ENCODE data around the gene CLEC20A.

Gene CLEC20A

DNA sequence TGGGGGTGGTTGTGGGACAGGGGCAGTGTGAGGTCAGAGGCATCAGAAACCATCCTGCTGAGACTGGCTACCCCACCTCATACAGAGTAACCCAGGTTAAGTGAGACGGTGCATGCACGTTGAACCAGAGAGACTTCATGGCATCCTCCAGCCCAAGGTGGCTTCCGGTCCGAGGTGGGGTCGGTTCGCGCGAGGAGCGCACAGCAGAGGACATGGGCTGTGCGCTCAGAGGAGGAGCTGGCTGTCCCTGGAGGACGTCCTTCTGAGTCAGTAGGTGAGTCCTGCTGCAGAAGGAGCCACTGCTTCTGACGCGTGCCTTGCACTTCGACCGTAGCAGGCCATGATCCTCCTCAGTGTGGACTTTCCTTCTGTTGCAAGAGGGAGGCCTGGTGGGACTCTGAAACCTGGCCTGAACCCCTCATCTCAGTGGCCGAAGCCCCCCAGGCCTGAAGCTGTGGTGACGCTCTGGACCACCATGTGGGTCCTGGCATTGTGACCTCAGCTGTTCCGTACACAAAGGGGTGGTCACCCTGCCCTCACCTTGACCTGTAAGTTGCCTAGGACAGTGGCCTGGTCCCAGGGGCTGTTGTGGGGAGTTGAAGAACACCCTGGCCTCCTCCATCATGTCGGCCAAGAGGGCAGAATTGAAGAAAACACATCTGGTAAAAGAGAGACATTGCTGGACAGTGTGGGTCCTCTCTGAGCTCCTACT lies 16.0 kb upstream of the CLEC20A start, which contains the start of gene TEX35:
Gene TEX35, plus strand, starts transcription at position 544 of the 712 bp plus-strand sequence. Its CDS starts 80 bp downstream, at position 624.
- TF ChIP-seq, protein P1, sequence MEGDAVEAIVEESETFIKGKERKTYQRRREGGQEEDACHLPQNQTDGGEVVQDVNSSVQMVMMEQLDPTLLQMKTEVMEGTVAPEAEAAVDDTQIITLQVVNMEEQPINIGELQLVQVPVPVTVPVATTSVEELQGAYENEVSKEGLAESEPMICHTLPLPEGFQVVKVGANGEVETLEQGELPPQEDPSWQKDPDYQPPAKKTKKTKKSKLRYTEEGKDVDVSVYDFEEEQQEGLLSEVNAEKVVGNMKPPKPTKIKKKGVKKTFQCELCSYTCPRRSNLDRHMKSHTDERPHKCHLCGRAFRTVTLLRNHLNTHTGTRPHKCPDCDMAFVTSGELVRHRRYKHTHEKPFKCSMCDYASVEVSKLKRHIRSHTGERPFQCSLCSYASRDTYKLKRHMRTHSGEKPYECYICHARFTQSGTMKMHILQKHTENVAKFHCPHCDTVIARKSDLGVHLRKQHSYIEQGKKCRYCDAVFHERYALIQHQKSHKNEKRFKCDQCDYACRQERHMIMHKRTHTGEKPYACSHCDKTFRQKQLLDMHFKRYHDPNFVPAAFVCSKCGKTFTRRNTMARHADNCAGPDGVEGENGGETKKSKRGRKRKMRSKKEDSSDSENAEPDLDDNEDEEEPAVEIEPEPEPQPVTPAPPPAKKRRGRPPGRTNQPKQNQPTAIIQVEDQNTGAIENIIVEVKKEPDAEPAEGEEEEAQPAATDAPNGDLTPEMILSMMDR (IDR thresholded peaks at IDR 0.05; ENCODE audit: low read depth, low read length): no peak
- no peaks in the 10 kb centered on the region for H3K36me3 ChIP-seq
- H3K9me3 ChIP-seq: no peaks in the 10 kb centered on the region
- DNase-seq: no peak
- H3K4me1 ChIP-seq: no peaks in the 10 kb centered on the region
- H3K4me3 ChIP-seq (ENCODE audit: low read depth, low read length): no peak within 1 kb of the TSS
- H3K27me3 ChIP-seq: no peaks in the 10 kb centered on the region

DNA sequence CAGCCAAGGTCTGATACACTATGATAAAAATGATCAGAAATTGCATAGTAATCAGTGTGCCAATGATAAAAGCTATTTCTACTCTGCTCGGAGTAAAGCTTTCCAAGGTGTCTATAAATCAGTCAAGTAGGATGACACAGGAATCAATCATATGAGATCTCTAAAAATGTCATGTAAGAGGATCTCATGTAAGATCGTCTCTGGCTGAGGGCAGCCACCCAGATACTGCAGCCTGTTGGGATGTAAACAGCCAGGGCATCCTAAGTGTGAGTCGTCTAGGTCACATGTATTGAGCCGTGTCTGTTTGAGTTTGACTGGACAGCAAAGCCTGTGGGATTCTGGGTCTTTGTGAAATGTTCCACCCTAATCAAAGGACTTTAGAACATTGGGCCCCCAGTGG lies 13.4 kb upstream of the CLEC20A start:
- H3K36me3 ChIP-seq: no peaks in the 10 kb centered on the region
- H3K27me3 ChIP-seq: no peaks in the 10 kb centered on the region
- no peak for DNase-seq
- TF ChIP-seq, protein P1 (IDR thresholded peaks at IDR 0.05; ENCODE audit: low read depth, low read length): no peak
- H3K4me3 ChIP-seq (ENCODE audit: low read depth, low read length): no peak overlapping the region
- no peaks in the 10 kb centered on the region for H3K9me3 ChIP-seq
- no peaks in the 10 kb centered on the region for H3K4me1 ChIP-seq

DNA sequence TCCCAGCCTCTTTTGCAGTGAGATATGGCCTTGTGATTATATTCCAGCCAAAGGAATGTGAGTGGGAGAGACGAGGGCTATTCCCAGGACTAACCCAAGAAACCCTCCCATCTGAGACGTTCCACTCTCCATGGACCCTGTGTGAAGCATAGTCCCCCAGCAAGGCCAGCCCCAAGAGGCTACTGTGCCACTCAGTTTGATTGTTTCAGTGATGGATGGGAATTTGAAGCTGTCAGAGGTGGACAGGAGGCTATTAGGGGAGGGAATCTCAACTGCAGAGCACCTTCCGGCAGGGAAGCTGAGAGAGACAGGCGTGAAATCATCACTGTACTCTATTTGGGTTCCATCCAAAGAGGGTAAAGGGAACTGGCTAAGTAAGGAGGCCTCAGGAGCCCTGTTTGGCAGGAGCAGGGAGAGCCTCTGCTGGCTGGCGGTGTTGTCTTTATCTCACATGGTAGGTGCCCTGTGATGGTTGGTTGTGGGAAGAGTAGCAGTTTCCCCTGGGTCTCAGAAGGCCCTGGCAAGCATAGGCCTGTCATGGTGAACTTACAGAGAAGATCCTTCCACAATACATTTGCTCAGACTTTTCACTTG lies 12.7 kb upstream of the CLEC20A start:
- no peaks in the 10 kb centered on the region for H3K27me3 ChIP-seq
- H3K4me1 ChIP-seq: no peaks in the 10 kb centered on the region
- H3K36me3 ChIP-seq: no peaks in the 10 kb centered on the region
- no peak overlapping the region for H3K4me3 ChIP-seq (ENCODE audit: low read depth, low read length)
- H3K9me3 ChIP-seq: no peaks in the 10 kb centered on the region
- TF ChIP-seq, protein P1 (IDR thresholded peaks at IDR 0.05; ENCODE audit: low read depth, low read length): no peak
- no peak for DNase-seq

DNA sequence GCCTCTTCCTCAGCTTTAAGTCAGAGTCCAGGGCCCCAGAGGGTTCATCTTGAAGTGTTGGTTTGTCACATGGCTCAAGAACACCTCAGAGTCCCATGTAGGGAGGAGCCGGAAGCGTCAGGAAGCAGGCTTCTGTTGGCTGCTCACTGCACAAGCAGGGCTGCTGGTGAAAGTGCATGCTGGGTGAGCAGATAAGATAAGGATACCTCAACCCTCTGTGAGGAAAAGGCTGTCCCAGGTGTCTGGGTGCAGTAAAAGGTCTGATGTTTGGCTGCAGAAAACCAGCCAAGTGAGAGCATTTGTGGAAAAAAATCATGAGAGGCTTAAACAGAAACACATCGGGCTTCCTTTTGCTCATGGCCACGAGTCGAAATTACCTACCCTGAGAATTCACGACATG lies 9.9 kb upstream of the CLEC20A start:
- H3K27me3 ChIP-seq: no peaks in the 10 kb centered on the region
- H3K4me3 ChIP-seq (ENCODE audit: low read depth, low read length): no peak overlapping the region
- no peaks in the 10 kb centered on the region for H3K36me3 ChIP-seq
- H3K9me3 ChIP-seq: no peaks in the 10 kb centered on the region
- TF ChIP-seq, protein P1 (IDR thresholded peaks at IDR 0.05; ENCODE audit: low read depth, low read length): no peak
- no peak for DNase-seq
- H3K4me1 ChIP-seq: no peaks in the 10 kb centered on the region

DNA sequence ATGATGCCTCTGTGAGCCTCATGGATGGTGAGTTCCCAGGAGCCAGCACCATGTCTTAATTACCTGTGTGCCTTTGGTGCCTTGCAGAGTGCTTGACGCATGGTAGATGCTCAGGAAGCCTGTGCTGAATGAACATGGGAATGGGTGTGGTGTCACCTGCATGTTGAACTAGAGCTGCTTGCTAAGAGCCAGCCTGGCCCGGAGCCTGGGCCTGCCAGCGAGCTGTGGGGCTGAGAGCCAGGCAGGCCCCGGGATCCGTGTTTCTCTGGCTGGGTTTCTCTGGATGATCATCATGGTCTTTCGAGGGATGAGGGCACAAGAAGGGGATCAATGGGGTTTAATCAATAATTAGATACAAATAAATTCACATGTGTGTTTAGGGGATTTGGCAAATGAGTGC lies 9.4 kb upstream of the CLEC20A start:
- DNase-seq: no peak
- Histone ChIP-seq H3K4me3 (ENCODE audit: low read depth, low read length) (no peak overlapping the region), H3K4me1 (no peaks in the 10 kb centered on the region), H3K27me3 (no peaks in the 10 kb centered on the region), H3K36me3 (no peaks in the 10 kb centered on the region), H3K9me3 (no peaks in the 10 kb centered on the region)
- TF ChIP-seq, protein P1 (IDR thresholded peaks at IDR 0.05; ENCODE audit: low read depth, low read length): no peak

DNA sequence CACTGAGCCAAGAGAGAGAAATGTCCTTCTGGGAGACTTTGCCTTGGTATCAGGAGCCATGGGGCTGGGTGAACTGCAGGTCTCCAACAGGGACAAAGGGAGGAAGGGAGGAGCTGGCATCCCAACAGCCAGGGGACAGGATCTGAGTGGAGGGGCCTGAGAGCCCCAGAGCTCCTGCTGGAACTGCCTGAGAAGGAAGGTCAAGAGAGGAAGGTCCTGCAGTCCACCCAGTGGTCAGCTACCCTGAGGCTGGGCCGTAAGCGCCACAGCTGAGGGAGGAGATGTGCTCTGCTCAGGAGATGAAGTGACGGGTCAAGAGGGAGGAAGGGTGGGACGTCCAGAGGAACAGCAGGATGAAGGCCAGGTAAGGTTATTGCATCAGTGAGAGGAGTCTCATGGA lies 7.5 kb upstream of the CLEC20A start:
- no peaks in the 10 kb centered on the region for H3K9me3 ChIP-seq
- no peak overlapping the region for H3K4me3 ChIP-seq (ENCODE audit: low read depth, low read length)
- no peaks in the 10 kb centered on the region for H3K36me3 ChIP-seq
- TF ChIP-seq, protein P1 (IDR thresholded peaks at IDR 0.05; ENCODE audit: low read depth, low read length): no peak
- DNase-seq: no peak
- no peaks in the 10 kb centered on the region for H3K4me1 ChIP-seq
- H3K27me3 ChIP-seq: no peaks in the 10 kb centered on the region
